CD4-positive, alpha-beta T cell treated with Interleukin-2 at 100 ng/mL for 4 hours (primary cell): Measurements from ENCODE around the gene WNT1.

Source experiments
- DNase-seq: peaks from one replicate; pipeline ENCODE4 v3.0.0-alpha.2; 2020; ENCODE audit warnings: low spot score

Gene WNT1

DNA sequence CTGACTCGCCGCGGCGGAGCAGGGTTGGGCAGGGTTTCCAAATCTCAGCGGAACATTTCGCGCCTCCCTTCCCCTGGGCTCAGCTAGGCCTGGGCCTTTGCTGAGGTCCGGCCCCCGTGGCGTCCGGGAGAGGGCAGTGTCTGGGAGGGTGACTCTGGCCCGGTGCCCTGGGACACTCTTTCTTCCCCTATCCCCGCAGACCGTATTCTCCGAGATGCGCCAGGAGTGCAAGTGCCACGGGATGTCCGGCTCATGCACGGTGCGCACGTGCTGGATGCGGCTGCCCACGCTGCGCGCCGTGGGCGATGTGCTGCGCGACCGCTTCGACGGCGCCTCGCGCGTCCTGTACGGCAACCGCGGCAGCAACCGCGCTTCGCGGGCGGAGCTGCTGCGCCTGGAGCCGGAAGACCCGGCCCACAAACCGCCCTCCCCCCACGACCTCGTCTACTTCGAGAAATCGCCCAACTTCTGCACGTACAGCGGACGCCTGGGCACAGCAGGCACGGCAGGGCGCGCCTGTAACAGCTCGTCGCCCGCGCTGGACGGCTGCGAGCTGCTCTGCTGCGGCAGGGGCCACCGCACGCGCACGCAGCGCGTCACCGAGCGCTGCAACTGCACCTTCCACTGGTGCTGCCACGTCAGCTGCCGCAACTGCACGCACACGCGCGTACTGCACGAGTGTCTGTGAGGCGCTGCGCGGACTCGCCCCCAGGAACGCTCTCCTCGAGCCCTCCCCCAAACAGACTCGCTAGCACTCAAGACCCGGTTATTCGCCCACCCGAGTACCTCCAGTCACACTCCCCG is 3.0 kb downstream of the WNT1 start:
- peak; percentile 46 for DNase-seq

DNA sequence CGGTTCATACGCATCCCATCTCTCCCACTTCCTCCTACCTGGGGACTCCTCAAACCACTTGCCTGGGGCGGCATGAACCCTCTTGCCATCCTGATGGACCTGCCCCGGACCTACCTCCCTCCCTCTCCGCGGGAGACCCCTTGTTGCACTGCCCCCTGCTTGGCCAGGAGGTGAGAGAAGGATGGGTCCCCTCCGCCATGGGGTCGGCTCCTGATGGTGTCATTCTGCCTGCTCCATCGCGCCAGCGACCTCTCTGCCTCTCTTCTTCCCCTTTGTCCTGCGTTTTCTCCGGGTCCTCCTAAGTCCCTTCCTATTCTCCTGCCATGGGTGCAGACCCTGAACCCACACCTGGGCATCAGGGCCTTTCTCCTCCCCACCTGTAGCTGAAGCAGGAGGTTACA is 3.6 kb downstream of the WNT1 start:
- DNase-seq, result no peak

DNA sequence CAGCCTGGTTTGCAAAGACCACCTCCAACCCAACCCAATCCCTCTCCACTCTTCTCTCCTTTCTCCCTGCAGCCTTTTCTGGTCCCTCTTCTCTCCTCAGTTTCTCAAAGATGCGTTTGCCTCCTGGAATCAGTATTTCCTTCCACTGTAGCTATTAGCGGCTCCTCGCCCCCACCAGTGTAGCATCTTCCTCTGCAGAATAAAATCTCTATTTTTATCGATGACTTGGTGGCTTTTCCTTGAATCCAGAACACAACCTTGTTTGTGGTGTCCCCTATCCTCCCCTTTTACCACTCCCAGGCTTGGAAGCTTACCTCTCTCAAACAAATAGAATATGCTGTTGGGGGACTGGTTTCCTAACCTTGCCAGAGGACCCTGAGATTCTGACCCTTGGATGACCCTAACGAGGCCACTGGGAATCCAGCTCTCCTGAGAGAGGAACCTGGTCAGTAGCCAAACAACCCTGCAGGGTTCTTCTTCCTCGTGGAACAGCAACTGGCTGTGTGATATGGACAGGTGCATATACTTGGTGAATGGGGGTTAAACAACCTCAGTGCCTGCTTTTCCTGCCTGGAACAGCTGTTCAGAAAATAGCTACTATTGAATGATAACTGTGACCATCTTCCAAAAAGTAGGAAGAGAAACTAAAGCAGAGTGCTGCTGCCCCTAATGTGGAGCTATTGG is 4.4 kb downstream of the WNT1 start:
- DNase-seq, result no peak

DNA sequence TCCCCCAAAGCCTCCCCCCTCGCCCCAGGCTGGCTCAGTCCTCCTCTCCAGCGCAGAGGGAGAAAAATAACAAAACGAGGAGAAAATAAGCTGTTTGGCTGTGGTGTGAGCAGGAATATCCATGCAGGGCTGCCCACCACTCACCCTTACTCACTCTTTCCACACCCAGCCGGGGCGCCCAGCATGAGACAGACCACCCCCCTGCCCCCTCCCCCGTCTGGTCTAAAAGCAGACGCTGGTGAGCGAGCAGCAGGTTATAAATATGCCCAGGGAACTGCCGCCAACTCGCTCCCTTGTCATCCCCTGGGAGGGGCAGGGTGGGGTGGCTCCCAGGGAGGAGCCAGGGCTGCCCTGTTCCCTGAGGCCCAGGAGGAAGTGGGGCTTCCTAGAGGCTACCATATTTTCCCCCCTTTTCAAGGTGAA is 7.4 kb downstream of the WNT1 start:
- DNase-seq, result no peak

DNA sequence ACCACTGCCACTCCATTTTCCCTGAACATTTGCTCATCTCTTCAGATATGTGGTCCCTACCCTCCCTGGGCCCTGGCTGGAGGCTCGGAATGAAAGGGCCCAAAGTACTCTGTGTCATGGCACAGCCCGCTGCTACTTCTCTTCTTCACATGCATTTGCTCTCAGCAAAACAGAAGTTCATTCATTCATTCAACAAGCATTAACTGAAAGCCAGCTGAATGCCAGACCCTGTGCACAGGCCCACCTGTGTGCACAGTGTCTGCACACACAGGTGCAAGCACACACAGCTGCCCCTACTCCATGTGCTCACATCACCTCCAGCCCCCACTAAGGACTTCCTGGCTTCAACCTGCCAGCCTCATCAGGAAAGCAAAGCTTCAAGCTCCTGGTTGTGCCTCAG is 7.8 kb downstream of the WNT1 start:
- no peak for DNase-seq

DNA sequence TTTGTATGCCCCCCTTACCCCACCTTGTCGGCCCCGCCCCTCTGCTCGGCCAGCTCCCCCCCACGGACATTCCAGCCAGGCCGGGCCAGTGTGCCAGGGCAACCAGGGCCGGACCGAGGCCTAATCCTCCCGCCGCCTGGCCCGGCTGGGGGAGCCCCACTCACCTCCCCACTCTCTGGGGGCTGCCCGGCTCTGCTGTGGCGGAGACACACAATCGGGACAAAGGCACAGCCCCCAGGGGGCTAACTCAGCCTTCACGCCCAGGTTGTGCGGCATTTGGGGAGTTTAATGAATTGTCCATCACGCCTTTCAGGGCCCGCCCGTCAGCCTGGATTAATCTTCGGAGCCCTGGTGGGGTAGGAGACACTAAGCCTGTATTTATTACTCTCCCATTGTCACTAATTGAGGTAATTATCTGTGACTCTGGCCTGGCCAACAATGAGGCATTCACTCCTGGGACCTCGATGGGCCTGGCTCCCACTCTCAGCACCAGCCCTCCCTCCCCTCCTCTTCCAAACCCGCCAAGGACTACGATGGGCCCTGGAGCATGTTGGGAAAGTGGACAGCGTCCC is 8.7 kb downstream of the WNT1 start:
- DNase-seq, result no peak

DNA sequence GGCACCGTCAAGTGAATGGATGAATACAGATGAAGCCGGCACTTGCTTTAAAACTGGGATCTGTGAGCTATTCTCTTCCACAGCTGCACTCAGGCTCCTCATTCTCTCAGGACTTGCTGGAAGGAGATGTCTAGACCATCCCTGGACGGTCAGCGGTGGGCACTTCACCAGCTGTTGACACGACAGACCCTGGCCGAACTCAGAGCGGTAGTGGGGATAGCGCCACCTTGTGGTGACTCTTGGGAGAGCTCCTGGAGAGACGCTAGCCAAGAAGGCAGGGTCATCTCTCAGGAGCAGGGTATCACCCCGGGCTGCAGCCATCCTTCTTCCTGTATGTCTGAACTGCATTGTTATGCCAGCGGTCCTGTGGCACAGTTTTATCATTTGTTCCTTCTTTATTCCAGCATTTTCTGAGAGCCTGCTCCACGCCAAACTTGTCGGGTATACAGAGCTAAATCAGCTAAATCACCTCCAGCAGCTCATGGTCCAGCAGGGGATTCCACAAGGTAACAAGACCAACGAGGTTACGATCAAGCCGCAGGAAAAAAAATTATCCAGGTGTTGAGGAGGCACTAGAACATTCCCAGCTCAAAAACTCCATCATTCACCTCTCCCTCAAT is 10.0 kb downstream of the WNT1 start:
- peak; percentile 75 for DNase-seq

DNA sequence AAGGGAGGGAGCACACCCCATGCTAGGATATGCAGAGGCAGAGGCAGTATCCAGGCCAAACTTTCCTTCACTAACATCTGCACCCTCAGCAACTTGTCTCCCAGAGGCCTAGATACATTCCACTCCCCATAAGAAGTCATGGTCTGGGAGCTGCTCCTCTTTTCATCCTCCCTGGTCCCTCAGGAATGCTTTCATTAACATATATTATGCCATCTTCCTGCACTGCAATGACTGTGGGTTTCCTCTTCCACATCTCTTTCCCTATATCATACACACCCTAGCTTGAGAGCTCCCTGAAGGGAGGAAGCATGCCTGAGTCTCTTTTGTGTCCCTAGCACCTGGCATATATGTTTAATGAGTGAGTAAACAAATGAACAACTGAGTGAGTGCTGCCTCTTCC is 12.4 kb downstream of the WNT1 start:
- no peak for DNase-seq

DNA sequence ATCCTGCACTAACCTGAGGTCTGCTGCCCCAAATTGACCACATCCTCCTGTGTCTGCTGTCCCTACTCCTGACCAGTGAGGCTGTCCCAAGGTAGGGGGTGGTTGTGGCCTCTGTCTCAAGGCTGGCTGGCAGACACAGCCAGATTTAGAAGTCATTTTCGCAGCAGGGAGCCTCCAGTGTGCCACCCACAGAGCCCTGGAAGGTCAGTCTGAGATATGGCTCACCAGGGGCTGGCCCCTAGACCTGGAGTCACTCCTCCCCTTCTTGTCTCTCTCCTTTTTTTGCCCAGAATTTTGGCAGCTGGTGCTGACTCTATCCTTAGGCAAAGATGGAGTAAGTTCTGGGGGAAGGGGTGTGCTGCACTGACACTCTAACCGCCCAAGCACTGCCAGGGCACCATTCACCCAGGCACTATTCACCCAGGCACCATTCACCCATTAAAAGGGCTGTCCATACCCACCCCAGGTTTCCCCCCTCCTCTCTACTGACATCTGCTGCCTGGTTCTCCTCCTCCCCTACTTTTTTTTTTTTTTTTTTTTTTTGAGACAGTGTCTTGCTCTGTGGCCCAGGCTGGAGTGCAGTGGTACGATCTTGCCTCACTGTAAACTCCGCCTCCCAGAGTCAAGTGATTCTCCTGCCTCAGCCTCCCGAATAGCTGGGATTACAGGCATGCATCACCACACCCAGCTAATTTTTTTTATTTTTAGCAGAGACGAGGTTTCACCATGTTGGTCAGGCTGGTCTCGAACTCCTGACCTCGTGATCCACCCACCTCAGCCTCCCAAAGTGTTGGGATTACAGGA is 13.3 kb downstream of the WNT1 start:
- no peak for DNase-seq

DNA sequence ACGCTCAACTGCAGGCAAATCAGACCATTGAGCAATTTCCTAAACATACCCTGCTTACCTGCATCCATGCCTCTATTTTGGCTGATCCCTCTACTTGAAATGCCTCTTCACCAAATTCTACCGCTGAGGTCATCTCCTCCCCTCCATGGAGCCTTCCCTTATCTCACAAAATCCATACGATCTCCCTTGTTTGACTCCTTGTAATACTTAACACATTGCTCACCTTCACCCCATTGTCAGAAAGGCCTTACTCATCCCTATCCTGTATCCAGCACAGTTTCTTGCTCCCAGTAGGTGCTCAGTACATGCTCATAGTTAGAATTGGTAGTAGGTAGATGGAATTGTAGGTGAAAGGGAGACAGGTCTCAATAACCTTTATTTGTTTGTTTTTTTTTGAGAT is 15.7 kb downstream of the WNT1 start:
- DNase-seq, result no peak

DNA sequence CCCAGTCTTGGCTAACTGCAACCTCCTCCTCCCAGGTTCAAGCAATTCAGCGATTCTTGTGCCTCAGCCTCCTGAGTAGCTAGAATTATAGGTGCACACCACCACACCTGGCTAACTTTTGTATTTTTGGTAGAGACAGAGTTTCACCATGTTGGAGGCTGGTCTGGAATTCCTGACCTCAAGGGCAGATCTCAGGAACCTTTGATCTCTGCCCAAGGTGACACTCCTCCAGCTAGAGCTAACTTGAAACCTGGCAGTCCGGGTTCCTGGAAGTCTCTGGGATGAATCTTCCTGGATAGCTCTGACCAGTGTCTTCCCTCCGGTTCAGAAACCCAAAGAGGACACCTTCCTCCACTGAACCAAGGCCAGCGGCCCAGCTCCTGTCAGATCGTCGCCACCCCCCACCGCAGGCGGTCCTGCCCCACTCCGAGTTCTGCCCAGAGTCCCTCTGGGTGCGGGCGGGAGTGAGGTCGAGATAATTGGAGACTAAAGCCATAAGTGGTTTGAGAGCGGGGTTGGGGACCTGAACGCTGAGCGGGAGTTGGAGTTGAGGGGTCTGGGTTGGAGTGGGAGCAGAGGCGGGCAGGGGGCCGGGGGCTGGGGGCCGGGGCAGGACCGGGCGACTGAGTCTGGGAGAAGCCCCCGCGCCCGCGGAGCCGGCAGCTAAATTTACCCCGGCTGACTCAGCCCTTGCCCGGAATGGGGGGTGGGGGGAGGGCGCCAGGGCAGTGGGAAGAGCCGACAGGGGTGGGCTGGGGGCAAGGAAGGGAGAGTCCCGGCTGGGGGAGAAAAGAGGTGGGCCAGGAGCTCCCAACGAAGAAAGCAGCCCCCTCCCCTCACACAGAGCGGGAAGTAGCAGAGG is 16.3 kb downstream of the WNT1 start:
- DNase-seq, result no peak

DNA sequence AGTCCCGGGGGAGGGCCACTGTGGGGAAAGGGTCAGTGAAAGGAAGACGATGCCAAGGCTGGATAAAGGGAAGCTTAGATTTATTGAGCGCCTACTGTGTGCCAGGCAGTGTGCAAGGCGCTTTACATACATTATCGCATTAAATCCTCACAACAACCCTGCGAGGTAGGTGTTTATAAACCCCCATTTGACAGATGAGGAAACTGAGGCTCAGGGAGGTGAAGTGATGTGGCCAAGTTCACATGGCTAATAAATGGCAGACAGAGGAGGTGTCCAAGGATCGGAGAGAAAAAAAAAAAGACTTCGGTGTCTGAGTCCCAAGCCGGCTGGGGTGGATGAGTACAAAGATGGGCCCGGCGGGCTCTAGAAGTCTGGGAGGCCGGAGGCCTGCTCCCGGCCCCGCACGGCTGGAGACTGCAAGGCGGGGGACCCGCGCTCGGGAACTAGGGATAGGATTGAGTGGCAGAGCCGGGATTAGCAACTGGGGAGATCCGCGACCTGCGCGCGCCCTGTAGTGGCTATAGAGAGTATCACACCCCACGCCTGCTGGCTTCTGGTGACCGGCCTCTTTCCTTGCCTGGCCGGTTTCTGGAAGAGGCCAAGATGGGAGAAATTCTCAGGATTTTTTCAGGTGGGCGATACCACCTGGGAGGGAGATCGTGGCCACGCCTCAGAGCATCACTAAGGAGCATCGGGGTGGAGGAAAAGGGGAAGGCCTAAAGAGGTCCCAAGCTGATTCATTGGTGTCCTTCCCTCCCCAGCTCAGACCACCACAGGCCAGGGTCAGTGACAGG is 17.2 kb downstream of the WNT1 start:
- peak; percentile 51 for DNase-seq

DNA sequence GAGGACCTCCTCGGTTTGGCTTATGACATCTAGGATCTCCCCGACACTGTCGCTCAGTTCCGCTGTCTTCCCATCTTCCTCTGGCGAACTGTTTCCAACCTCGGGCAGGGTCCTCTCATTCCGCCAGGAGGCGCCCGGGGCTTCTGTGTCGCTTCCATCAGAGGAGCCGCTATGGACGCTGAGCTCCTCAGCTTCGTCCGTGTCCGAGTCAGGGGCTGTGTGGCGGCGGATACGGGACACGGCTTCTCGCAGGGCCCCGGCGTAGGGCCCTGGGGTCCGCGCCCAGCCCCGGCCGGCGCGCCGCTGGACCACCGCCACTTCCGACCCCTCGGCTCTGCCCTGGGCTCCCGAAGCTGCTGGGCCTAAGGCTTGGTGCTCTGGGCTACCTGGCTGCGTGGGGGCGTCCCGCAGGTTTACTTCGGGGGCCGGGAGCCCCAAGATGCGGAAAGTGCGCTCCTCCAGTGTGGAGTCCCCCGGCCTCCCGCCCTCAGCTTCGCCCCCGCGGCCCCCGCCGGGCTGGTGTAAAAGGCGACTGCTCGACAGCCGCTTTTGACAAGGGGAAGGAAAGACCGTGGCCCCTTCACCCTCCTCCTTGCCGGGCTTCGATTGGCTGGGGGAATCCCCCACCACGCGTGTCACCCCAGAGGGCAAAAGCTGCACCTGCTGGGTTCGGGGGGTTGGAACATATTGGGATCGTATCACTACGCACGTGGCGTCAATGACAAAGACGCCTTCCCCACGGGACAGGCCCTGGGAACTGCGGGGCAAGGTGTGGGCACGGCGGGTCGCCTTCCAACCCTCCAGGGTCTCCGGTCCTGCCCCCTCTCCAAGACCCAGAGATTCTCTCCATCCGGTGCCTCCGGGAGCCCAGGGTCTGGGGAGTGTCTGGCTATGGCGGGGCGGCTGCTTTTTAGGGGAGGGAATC is 18.9 kb downstream of the WNT1 start:
- DNase-seq, result peak; percentile 54

DNA sequence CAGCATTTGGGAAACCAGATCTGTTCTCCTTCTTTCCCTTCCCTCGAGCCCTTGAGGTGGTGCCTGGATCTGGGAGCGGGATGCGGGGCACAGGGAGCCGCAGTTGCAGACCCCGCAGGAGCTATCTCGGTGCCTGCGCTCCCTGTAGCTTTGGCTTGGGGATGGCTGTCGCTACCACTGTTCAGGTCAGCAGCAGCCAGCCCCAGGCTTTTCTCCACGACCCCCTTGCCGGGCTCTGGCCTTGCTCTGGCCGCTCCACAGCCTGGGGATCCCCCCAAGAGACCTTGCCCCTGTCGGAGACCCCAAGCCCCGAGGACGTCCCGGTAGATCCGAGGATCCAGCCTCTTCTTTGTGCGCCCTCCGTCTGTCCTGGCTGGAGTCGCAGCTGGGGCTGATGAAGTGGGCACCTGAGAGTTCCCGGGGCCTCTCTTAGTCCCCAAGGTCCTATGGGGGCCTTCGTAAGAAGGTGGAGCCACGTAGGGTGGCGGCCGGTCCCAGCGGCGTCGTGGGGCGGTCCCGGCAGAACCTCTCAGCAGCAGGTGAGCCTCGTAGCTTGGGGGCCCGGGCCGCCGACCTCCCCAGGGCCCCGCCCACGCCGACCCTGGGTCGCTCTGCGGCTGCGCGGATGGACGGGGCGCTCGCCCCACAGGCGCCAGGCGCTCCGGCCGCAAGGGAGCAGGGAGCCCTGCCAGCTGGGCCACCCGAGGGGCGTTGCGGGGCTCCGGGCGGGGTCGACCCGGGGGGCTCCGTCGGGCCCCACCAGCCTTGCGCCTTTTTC is 19.8 kb downstream of the WNT1 start:
- no peak for DNase-seq

DNA sequence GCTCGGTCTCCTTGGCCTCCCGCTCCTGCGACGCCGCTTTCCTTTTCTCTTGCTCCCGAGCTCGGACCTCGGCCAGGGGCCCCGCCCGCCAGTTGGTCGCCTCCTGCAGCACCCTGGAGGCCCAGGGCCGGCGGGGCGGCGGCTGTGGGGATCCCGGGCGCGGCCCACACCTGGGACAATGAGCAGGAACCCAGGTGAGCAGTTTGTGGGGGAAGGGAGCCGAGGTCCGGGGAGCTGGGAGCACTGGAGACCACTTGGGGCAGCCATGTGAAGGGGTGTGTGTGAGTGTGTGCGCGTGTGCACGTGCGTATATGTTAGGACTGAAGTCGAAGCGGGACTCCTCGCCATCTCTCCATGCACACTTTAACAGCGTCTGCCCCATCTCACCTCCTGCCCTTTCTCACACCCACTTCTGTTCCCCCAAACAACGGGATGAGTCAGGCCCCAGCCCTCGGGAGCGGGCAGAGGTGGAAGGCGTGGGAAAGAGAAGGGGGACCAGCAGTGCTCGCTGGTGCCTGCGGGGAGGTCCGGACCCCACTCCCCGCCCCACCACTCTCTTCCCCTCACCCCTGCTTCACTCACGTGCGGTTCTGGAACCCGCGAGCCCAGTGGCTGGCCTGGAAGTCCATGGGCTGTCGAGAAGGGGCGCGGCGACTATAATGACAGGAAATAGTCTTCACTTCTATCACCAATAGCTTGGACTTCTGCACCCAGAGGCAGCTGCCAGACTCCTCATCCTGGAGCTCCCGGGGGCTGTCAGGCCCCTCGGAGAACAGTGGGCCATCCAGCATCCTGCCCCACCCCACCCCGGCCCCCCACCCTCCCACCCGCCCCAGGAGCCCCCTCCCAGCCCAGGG is 20.6 kb downstream of the WNT1 start:
- DNase-seq, result no peak

DNA sequence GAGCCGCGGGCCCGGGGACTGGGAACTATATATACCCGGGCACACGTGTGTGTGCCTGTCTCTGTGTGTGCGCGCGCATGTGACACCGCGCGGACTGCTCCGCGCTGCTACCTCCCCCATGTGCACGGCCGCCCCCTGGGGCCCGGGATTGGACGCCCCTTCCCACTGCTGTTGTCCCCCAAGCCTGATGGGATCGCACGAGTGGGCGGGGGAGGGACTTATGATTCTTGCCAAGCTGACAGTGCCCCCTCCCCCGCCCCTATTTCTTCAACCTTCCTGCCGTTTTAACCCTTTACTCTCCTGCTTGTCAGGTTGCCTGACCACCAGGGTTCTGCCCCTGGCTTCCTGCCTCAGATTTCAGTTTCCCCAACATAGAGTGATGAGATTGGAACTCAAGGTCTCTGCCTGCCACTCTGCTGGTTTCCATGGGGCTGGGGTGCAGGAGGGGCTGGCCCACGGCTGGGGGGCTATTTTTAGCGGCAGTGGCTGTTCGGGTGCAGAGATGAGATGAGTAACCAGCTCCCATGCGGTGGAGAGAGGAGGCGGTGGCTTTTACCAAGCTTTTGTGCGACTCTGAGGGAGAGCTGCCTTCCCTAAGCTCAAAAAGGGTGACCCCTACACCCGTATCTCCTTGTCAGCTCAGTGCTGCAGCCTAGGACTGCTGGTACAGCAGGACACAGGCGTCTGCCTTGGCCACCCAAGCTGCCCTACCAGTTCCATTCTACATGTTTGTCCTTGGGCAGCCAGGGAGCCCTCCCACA is 21.4 kb downstream of the WNT1 start, which contains the start of gene DDN:
Gene DDN (minus strand): TSS at position 5 of the 761 bp plus-strand sequence. CDS start 88 bp downstream, outside the sequence.
- peak; percentile 30 for DNase-seq
